HFF-Myc (cell line): ENCODE measurements around the gene ANKS1B.

Source experiments
- DNase-seq: peaks from one replicate; pipeline ENCODE4 v3.0.0-alpha.2; 2011; ENCODE audit warnings: low read depth; ENCODE audit errors: extremely low read depth
- H3K4me3 ChIP-seq: replicated peaks from 2 replicates; pipeline ENCODE4 v1.5.1; 2011; ENCODE audit warnings: low read depth, mild to moderate bottlenecking, control low read depth, low read length
- TF ChIP-seq, protein P1 (sequence below): IDR thresholded peaks from 2 replicates; pipeline ENCODE4 v1.5.1; 2012; ENCODE audit warnings: mild to moderate bottlenecking, low read depth, low read length, control low read depth; ENCODE audit errors: missing control alignments

The ANKS1B gene

DNA sequence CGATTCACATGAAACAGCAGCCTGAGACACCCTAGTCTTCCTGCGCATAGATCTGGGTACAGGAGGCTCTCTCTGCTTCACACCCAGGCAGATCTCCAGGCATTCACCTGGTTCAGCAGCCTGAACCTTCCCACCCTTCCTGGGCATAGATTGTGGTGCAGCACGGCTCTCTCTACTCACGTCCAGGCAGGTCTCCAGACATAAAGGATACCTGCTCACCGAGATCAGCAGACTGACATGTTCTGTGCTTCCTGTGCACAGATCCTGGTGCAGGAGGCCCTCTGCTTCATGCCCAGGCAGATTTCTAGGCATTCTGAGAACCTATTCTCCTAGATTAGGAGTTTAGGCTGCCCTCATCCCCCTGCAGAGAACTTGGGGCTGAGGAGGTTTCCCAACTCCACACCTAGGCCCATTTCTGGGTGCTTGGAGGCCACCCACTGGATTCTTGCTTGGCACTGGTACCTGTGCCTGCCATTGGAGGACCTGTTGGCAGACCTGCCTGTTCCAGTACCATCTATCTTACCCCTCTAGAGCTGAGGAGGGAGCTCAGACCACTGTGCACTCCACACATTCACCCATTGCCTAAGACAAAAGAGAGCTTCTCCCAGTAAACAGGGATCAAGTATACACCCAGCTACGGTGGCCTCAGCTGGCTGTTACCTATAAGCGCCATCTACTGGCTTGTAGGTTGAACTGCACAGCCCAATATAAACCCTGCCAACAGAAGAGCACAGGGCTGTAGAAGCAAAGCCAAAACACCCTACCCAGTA, 365.2 kb downstream of the ANKS1B start:
- H3K4me3 ChIP-seq: no peak overlapping the region
- peak; percentile 0 for DNase-seq
- TF ChIP-seq, protein P1, sequence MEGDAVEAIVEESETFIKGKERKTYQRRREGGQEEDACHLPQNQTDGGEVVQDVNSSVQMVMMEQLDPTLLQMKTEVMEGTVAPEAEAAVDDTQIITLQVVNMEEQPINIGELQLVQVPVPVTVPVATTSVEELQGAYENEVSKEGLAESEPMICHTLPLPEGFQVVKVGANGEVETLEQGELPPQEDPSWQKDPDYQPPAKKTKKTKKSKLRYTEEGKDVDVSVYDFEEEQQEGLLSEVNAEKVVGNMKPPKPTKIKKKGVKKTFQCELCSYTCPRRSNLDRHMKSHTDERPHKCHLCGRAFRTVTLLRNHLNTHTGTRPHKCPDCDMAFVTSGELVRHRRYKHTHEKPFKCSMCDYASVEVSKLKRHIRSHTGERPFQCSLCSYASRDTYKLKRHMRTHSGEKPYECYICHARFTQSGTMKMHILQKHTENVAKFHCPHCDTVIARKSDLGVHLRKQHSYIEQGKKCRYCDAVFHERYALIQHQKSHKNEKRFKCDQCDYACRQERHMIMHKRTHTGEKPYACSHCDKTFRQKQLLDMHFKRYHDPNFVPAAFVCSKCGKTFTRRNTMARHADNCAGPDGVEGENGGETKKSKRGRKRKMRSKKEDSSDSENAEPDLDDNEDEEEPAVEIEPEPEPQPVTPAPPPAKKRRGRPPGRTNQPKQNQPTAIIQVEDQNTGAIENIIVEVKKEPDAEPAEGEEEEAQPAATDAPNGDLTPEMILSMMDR: peak; percentile 56

DNA sequence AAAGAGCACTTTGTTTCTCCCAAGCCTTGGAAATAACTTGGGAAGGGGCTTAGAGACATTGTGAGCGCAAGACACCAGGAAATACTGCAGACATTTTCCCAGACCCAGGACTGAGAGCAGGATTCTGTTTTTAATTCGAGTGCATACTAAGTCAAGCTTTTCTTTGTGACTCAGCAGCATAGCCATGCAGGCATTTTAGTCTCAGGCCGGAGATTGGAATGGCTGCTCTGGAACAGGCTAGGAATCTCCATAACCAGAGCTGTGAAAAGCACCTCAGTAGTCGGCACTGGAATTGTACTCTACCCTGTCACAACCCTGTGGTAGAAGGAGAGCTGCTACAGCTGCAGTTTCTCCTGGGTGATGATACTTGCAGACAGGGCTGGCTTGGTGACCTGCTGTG, 366.1 kb downstream of the ANKS1B start:
- no peak for DNase-seq
- TF ChIP-seq, protein P1: no peak
- H3K4me3 ChIP-seq: no peak overlapping the region

DNA sequence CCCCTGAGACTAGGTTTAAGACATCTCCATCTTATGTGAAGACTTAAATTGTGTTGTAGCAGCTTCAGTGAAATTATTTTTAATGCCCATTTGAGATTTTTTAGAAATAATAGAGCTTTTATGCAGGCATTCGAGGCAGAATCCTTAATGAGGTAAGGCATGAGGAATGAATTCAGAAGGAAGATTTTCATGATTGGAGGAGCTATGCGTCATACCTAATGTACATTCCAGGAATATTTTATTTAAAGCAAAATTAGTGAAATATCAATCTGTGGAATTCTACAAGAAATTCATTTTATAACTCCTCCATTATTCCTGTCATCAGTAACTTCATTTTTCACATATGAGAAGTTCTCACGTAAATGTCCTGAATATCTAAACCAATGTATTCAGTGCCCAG, 373.1 kb downstream of the ANKS1B start:
- TF ChIP-seq, protein P1: no peak
- DNase-seq: no peak
- H3K4me3 ChIP-seq: no peak overlapping the region

DNA sequence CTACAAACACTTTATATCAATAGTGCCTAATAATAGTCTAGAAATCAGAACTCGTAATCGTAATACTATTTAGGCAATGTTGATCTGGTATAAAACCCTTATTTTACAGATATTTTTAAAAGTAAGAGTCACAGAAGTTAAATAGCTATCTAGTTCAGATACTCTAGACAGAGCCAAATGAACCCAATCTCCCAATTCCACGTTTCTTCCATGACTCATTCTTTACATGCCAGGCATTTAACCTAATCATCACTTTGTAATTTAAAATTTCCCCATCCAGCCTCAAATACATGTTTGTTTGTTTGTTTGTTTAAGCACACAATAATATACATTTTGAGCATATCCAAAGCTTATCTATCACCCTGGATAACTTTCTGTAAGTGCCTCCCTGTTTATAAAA, 373.6 kb downstream of the ANKS1B start:
- H3K4me3 ChIP-seq: no peak overlapping the region
- DNase-seq: no peak
- TF ChIP-seq, protein P1: no peak

DNA sequence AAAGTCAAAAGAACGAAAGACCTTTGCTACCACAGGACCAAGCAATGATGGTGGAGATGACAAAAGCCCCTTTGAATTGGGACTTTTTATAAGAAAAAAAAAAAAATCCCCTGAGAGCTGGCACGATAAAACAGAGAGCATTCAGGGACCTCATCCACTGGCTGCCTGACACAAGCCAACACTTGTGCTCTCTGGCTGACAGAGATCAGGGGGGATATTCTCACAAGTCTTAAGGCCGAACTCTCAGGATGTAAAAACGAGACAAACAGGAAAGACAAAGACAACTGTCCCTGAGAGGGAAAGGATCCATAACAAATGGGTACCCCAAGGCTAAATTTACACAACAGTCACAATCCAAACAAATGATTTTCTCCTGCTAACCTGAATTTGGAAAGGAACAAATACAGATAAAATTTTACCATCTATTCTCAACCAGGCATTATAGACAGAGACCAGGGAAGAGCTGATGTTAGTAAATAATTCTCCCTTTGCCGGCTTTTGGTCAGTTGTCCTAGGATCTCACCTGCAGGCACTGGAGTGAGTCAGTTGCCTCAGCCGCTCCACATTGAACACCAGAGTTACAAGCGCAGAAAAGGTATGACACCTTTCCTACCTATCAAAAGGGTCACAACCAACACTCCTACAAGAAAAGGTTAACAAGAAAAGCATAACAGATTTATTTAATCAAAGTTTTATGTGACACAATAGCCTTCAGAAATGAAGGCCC, 375.1 kb downstream of the ANKS1B start:
- no peak for DNase-seq
- no peak overlapping the region for H3K4me3 ChIP-seq
- TF ChIP-seq, protein P1: no peak

DNA sequence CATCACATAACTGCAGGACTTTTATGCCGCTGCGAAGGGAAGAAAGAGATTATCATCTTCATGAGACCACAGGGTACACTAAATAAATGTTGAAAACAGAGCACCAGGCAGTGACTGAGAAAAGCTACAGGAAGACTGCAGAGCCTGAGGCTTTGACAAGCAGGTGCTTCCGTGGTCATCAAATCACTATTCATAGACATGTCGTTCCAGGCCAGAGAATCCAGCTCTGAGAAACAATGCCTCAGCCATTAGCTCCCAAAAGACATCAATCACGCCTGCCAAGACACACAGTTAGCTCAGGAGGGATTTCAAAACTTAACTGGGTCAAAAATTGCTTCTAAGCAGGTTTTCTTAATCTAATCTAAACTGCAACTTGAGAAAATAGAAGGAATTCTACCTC, 384.3 kb downstream of the ANKS1B start:
- DNase-seq: no peak
- TF ChIP-seq, protein P1: no peak
- no peak overlapping the region for H3K4me3 ChIP-seq
